ENCODE measurements around the gene LY6G6F. TPM values are rescaled to one million over a fixed set of nuclear protein-coding genes. Genes with fewer than 3 reads are reported as not detected.

Gene LY6G6F
- total RNA-seq (2014; rRNA removed; shearing (Covaris generic)) (not detected in 2 replicates), polyA plus RNA-seq (2016; fragmentation: Nextera tagmentation; extraction: Ambion mirVana) (not detected in 2 replicates)
- long read RNA-seq, result 0 reads

- Histone ChIP-seq H3K27me3 (ENCODE audit: insufficient read depth) (no peaks in the 10 kb centered on the region), H3K4me2 (no peak within 1 kb of the TSS), H3F3A (replicated peaks; ENCODE audit: low read depth) (peaks cover 3% of the 10 kb centered on the region; the same call in 1 of the 2 replicates), H4K20me1 (replicated peaks; ENCODE audit: insufficient read depth) (no peaks in the 10 kb centered on the region), H3K9me2 (ENCODE audit: insufficient read depth) (no peaks in the 10 kb centered on the region), H3K79me2 (replicated peaks; ENCODE audit: insufficient read depth) (peaks cover 7% of the 10 kb centered on the region; the same call in 1 of the 2 replicates), H3K4me3 (no peak within 1 kb of the TSS), H3K36me3 (ENCODE audit: insufficient read depth) (no peaks in the 10 kb centered on the region), H3K27ac (ENCODE audit: low read depth) (no peak within 1 kb of the TSS), H2AFZ (no peak within 1 kb of the TSS), H3K4me1 (ENCODE audit: insufficient read depth) (peaks cover 5% of the 10 kb centered on the region; the same call in 1 of the 2 replicates)
- DNase-seq (ENCODE audit: low spot score) (no peak), ATAC-seq (no peak)
- no peak within 1 kb of the TSS for H3K27ac Mint-ChIP-seq
- peaks cover 14% of the 10 kb centered on the region for H3K27me3 Mint-ChIP-seq (ENCODE audit: insufficient read depth, low read depth, poor library complexity)
- TF ChIP-seq, protein P1, sequence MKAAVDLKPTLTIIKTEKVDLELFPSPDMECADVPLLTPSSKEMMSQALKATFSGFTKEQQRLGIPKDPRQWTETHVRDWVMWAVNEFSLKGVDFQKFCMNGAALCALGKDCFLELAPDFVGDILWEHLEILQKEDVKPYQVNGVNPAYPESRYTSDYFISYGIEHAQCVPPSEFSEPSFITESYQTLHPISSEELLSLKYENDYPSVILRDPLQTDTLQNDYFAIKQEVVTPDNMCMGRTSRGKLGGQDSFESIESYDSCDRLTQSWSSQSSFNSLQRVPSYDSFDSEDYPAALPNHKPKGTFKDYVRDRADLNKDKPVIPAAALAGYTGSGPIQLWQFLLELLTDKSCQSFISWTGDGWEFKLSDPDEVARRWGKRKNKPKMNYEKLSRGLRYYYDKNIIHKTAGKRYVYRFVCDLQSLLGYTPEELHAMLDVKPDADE (IDR thresholded peaks at IDR 0.05), result no peak
- no peak for TF ChIP-seq REST (IDR thresholded peaks at IDR 0.05; ENCODE audit: unreplicated experiment)
- H3K9me3 Mint-ChIP-seq, result no peaks in the 10 kb centered on the region
- H3K4me1 Mint-ChIP-seq, result peaks cover 11% of the 10 kb centered on the region
- no peak within 1 kb of the TSS for H3K4me3 Mint-ChIP-seq
- no peaks in the 10 kb centered on the region; the same call in 2 of the 3 replicates for H3K36me3 Mint-ChIP-seq (ENCODE audit: low read depth)
These were observed at the start of gene LY6G6F for GRCh38 chr6:31706599-31706998. TSS of gene LY6G6F (plus strand) at chr6:31706866. CDS start at chr6:31706907, 41 bp downstream.

DNA sequence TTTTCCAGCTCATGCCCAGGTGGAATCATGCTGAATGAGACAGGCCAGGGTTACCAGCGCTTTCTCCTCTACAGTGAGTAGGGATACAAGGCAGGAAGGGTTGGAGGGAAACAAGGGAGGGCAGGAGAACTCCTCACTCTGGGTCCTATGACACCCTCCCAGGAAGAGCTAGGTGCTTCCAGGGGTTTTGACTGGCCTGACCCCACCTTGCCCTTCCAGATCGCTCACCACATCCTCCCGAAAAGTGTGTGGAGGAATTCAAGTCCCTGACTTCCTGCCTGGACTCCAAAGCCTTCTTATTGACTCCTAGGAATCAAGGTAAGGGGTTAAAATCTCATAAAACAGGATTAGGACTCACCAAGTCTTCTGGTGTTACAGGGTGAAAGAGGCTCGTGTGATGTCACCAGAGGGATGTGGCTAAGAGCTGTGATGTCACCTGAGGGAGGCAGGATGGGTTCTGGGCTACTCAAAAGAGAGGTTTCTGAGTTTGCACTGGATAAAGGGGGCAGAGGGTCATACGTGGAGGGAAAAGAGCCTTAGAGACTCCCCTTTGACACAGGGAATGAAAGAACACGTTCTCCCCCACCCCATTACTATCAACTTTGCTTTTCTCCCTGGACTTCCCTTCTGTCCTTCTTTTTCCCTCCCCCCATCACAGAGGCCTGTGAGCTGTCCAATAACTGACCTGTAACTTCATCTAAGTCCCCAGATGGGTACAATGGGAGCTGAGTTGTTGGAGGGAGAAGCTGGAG is 49.1 kb upstream of the LY6G6F start:
- no peak for ATAC-seq
- H2AFZ ChIP-seq, result no peak overlapping the region
- TF ChIP-seq CREB1 (CRISPR knock-in tag; IDR thresholded peaks at IDR 0.05; ENCODE audit: low read depth) (0 out of 2 replicates have a peak, but pooled peaks have one; percentile 13), EZH2 (IDR thresholded peaks at IDR 0.05; ENCODE audit: low read depth, unreplicated experiment) (no peak)
- H3K9me2 ChIP-seq (ENCODE audit: insufficient read depth), result no peaks in the 10 kb centered on the region
- H3K4me3 ChIP-seq, result no peak overlapping the region
- Mint-ChIP-seq H3K27ac (peak overlapping the region; percentile 80; the same call in 1 of the 2 replicates), H3K4me1 (peaks cover 33% of the 10 kb centered on the region; the same call in 2 of the 3 replicates), H3K4me3 (peak overlapping the region; percentile 9; the same call in 1 of the 3 replicates), H3K27me3 (ENCODE audit: insufficient read depth, low read depth, poor library complexity) (peaks cover 24% of the 10 kb centered on the region), H3K9me3 (no peaks in the 10 kb centered on the region), H3K36me3 (ENCODE audit: low read depth) (peaks cover 28% of the 10 kb centered on the region)
- H3K79me2 ChIP-seq (replicated peaks; ENCODE audit: insufficient read depth), result peaks cover 25% of the 10 kb centered on the region
- H3K27ac ChIP-seq (ENCODE audit: low read depth), result no peak overlapping the region
- H3K4me1 ChIP-seq (ENCODE audit: insufficient read depth), result peaks cover 13% of the 10 kb centered on the region
- no peak for DNase-seq (ENCODE audit: low spot score)
- no peak overlapping the region for H3K4me2 ChIP-seq
- H3K27me3 ChIP-seq (ENCODE audit: insufficient read depth), result no peaks in the 10 kb centered on the region
- peaks cover 4% of the 10 kb centered on the region; the same call in 1 of the 2 replicates for H3K36me3 ChIP-seq (ENCODE audit: insufficient read depth)
- peaks cover 19% of the 10 kb centered on the region for H3F3A ChIP-seq (replicated peaks; ENCODE audit: low read depth)
- H4K20me1 ChIP-seq (replicated peaks; ENCODE audit: insufficient read depth), result no peaks in the 10 kb centered on the region; the same call in 1 of the 2 replicates
